PC-3 (cell line): ENCODE data around the gene KLHDC1. TPM values are rescaled to one million over a fixed set of nuclear protein-coding genes. Genes with fewer than 3 reads are reported as not detected.
"Not testable (repeated sequence)": the region's sequence is repeated elsewhere in the genome, so short reads cannot be mapped to it uniquely, and the experiment has no call there.

ENCODE experiments used
- ATAC-seq: fragments of 200-7000 bp; cut with Tn5 transposase; 2 replicates; pipeline ENCODE4 v1.9.1; 2020; ENCODE audit warnings: mild to moderate bottlenecking, moderate library complexity
- BruUV-seq: library from RNA; stranded (reverse); fragments of 400-500 nt; replicated peaks from 2 replicates; lab custom pipeline; 2021; lab: Mats Ljungman, UMichigan
- CTCF ChIA-PET: fragments of 300-600 bp; sonication (Branson Sonifier 250); formaldehyde crosslinking; loops from one replicate; lab custom pipeline; 2022; ENCODE audit warnings: antibody characterized with exemption; lab: Charles Lee
- POLR2A ChIA-PET: fragments of 300-600 bp; sonication (Branson Sonifier 250); formaldehyde crosslinking; loops from one replicate; lab custom pipeline; 2022; ENCODE audit warnings: antibody characterized with exemption; ENCODE audit not compliant: unreplicated experiment; lab: Charles Lee
- DNase-seq: peaks from one replicate; pipeline ENCODE4 v3.0.0-alpha.2; 2015
- H2AFZ ChIP-seq: fragments of 300-600 bp; sonication (generic); 2 replicates; pipeline ENCODE4 v1.6.0; 2016; ENCODE audit warnings: antibody characterized with exemption, low read length
- H3F3A ChIP-seq: fragments of 300-600 bp; sonication (generic); one replicate; pipeline ENCODE4 v1.6.0; 2017; ENCODE audit warnings: antibody characterized with exemption, low read length, control low read depth, mild to moderate bottlenecking; ENCODE audit not compliant: unreplicated experiment
- H3K27ac ChIP-seq: fragments of 300-600 bp; sonication (generic); 2 replicates; pipeline ENCODE4 v1.5.1; 2016; ENCODE audit warnings: mild to moderate bottlenecking, low read length
- H3K27me3 ChIP-seq: fragments of 300-600 bp; sonication (generic); 2 replicates; pipeline ENCODE4 v1.6.1; 2016; ENCODE audit warnings: low read length, mixed read lengths
- H3K36me3 ChIP-seq: fragments of 300-600 bp; sonication (generic); 2 replicates; pipeline ENCODE4 v1.6.1; 2016; ENCODE audit warnings: low read depth, mixed run types, low read length, mixed read lengths
- H3K4me1 ChIP-seq: fragments of 300-600 bp; sonication (generic); 2 replicates; pipeline ENCODE4 v1.5.1; 2016; ENCODE audit warnings: low read length; ENCODE audit not compliant: insufficient read depth
- H3K4me2 ChIP-seq: fragments of 300-600 bp; sonication (generic); 2 replicates; pipeline ENCODE4 v1.6.0; 2016; ENCODE audit warnings: low read length
- H3K4me3 ChIP-seq: fragments of 300-600 bp; sonication (generic); 2 replicates; pipeline ENCODE4 v1.5.1; 2016; ENCODE audit warnings: mild to moderate bottlenecking, low read length, mixed read lengths
- H3K79me2 ChIP-seq: fragments of 300-600 bp; sonication (generic); 2 replicates; pipeline ENCODE4 v1.6.1; 2017; ENCODE audit warnings: low read length, mixed read lengths
- H3K9ac ChIP-seq: fragments of 300-600 bp; sonication (generic); 2 replicates; pipeline ENCODE4 v1.6.0; 2016; ENCODE audit warnings: mild to moderate bottlenecking, low read length
- H3K9me2 ChIP-seq: fragments of 300-600 bp; sonication (generic); replicated peaks from 2 replicates; pipeline ENCODE4 v1.6.1; 2016; ENCODE audit warnings: mixed run types, low read length, mixed read lengths
- H3K9me3 ChIP-seq: fragments of 300-600 bp; sonication (generic); 2 replicates; pipeline ENCODE4 v1.6.1; 2016; ENCODE audit warnings: low read length, mixed read lengths
- H4K20me1 ChIP-seq: fragments of 300-600 bp; sonication (generic); 2 replicates; pipeline ENCODE4 v1.6.1; 2016; ENCODE audit warnings: low read length, mixed read lengths
- EZH2 ChIP-seq: fragments of 300-600 bp; sonication (generic); IDR thresholded peaks from one replicate; pipeline ENCODE4 v1.6.1; 2017; ENCODE audit warnings: antibody characterized with exemption, mild to moderate bottlenecking, low read length; ENCODE audit not compliant: unreplicated experiment
- EZH2phosphoT487 ChIP-seq: fragments of 300-600 bp; sonication (generic); IDR thresholded peaks from 2 replicates; pipeline ENCODE4 v1.6.1; 2018; ENCODE audit warnings: mild to moderate bottlenecking, antibody characterized with exemption, low read length, borderline replicate concordance
- intact Hi-C: fragments of 100-400 bp; cut with micrococcal nuclease; formaldehyde crosslinking; loops from 2 replicates; pipeline ENCODE4 v1.9.0; 2023
- total RNA-seq: library from RNA; depleted of rRNA; stranded (reverse); fragments of >200 nt; gene quantifications from 2 replicates; pipeline ENCODE4 v1.2.3, GENCODE V29; 2014
- TF ChIP-seq, protein P1 (sequence below): fragments of 300-600 bp; sonication (generic); conservative IDR thresholded peaks from 2 replicates; pipeline ENCODE4 v1.5.1; 2017; ENCODE audit warnings: antibody characterized with exemption, low read depth, mild to moderate bottlenecking, low read length

Gene KLHDC1
- total RNA-seq, 1 experiment from 2014 or later: 0.07 TPM

DNA sequence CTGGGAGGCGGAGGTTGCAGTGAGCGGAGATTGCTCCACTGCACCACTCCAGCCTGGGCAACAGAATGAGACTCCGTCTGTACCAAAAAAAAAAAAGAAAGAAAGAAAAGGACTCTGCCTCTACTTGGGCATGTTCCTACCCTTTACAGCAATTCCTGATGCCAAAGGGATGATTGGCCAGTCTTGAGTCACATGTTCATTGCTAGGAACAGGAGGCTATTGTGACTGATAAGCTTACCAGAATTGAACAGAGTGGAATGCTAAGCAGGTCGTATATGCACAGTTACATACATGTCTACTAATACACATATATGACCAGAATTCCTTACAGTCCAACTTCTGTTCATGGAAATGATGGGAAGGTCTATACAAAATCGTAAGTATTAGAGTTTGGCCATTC is 34.3 kb downstream of the KLHDC1 start:
- H4K20me1 ChIP-seq: no peaks in the 10 kb centered on the region
- no peak overlapping the region for H3K4me2 ChIP-seq
- no peak overlapping the region for H2AFZ ChIP-seq
- H3F3A ChIP-seq: no peaks in the 10 kb centered on the region
- POLR2A ChIA-PET: no interaction called here
- no peak overlapping the region for H3K9ac ChIP-seq
- H3K27ac ChIP-seq: no peak overlapping the region
- H3K4me1 ChIP-seq: no peaks in the 10 kb centered on the region
- no TSS peak for BruUV-seq
- no peaks in the 10 kb centered on the region for H3K27me3 ChIP-seq
- H3K9me3 ChIP-seq: no peaks in the 10 kb centered on the region
- CTCF ChIA-PET: no interaction called here
- TF ChIP-seq EZH2phosphoT487: no peak
- TF ChIP-seq, protein P1, sequence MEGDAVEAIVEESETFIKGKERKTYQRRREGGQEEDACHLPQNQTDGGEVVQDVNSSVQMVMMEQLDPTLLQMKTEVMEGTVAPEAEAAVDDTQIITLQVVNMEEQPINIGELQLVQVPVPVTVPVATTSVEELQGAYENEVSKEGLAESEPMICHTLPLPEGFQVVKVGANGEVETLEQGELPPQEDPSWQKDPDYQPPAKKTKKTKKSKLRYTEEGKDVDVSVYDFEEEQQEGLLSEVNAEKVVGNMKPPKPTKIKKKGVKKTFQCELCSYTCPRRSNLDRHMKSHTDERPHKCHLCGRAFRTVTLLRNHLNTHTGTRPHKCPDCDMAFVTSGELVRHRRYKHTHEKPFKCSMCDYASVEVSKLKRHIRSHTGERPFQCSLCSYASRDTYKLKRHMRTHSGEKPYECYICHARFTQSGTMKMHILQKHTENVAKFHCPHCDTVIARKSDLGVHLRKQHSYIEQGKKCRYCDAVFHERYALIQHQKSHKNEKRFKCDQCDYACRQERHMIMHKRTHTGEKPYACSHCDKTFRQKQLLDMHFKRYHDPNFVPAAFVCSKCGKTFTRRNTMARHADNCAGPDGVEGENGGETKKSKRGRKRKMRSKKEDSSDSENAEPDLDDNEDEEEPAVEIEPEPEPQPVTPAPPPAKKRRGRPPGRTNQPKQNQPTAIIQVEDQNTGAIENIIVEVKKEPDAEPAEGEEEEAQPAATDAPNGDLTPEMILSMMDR: no peak
- TF ChIP-seq EZH2: no peak
- no peaks in the 10 kb centered on the region for H3K36me3 ChIP-seq
- intact Hi-C loops: no loop called here
- no peaks in the 10 kb centered on the region for H3K79me2 ChIP-seq
- no peaks in the 10 kb centered on the region for H3K9me2 ChIP-seq
- no peak for ATAC-seq
- H3K4me3 ChIP-seq: no peak overlapping the region
- DNase-seq: no peak

DNA sequence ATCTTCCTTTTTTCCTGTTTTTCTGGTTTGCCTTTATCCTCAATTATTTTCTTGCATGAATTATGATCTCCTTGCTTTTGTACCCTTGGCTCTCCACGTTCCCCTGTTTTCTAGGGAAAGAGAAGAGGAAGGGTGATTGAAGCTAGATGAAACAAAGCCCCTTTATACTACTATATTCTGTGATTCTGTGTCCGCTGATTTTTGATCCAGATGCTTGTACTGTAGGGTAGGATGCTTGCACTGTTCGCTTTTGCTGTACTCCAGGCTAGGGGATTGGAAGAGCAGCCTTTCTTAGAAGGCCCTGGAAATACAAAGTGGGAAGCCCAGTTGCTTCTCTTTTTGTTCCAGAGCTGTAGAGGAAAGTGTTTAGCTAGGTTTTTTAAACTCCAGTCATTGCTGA is 40.0 kb downstream of the KLHDC1 start:
- POLR2A ChIA-PET: no interaction called here
- H3K4me3 ChIP-seq: no peak overlapping the region
- intact Hi-C loops: no loop called here
- no peaks in the 10 kb centered on the region for H3K4me1 ChIP-seq
- no peak for DNase-seq
- TF ChIP-seq EZH2: no peak
- TF ChIP-seq EZH2phosphoT487: no peak
- TF ChIP-seq, protein P1: no peak
- no peak overlapping the region for H3K27ac ChIP-seq
- H2AFZ ChIP-seq: no peak overlapping the region
- no peaks in the 10 kb centered on the region for H4K20me1 ChIP-seq
- H3K27me3 ChIP-seq: no peaks in the 10 kb centered on the region
- H3F3A ChIP-seq: no peaks in the 10 kb centered on the region
- no peaks in the 10 kb centered on the region for H3K79me2 ChIP-seq
- H3K9me2 ChIP-seq: no peaks in the 10 kb centered on the region
- H3K36me3 ChIP-seq: no peaks in the 10 kb centered on the region
- no peaks in the 10 kb centered on the region for H3K9me3 ChIP-seq
- CTCF ChIA-PET: no interaction called here
- no peak for ATAC-seq
- BruUV-seq: no TSS peak
- no peak overlapping the region for H3K9ac ChIP-seq
- no peak overlapping the region for H3K4me2 ChIP-seq

DNA sequence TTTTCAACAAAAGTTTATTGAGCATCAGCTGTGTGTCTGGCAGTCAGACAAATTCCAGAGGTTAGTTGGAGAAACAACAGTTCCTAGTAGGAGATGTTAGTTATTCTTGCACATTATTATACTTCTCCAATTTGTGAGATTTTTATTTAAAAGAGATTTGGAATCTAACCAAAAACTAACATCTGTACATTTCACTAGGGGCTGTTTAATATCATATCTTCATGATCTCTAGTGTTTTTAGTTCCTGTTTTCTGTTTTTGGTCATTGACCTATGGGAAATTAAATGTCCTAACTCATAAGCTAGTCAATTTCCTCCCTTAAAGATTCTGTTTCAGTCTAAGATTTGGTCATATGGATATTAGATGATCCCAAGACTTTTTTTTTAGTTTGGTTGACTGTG is 40.9 kb downstream of the KLHDC1 start:
- no peaks in the 10 kb centered on the region for H3F3A ChIP-seq
- ChIA-PET CTCF (no interaction called here), POLR2A (no interaction called here)
- no peaks in the 10 kb centered on the region for H3K36me3 ChIP-seq
- no peaks in the 10 kb centered on the region for H3K79me2 ChIP-seq
- no TSS peak for BruUV-seq
- no peaks in the 10 kb centered on the region for H3K27me3 ChIP-seq
- no peaks in the 10 kb centered on the region for H4K20me1 ChIP-seq
- TF ChIP-seq, protein P1: no peak
- TF ChIP-seq EZH2phosphoT487 (no peak), EZH2 (no peak)
- H3K9ac ChIP-seq: no peak overlapping the region
- no peaks in the 10 kb centered on the region for H3K9me3 ChIP-seq
- intact Hi-C loops: no loop called here
- no peak overlapping the region for H3K4me3 ChIP-seq
- DNase-seq (no peak), ATAC-seq (no peak)
- H2AFZ ChIP-seq: no peak overlapping the region
- H3K4me2 ChIP-seq: no peak overlapping the region
- H3K27ac ChIP-seq: no peak overlapping the region
- H3K9me2 ChIP-seq: no peaks in the 10 kb centered on the region
- no peaks in the 10 kb centered on the region for H3K4me1 ChIP-seq

DNA sequence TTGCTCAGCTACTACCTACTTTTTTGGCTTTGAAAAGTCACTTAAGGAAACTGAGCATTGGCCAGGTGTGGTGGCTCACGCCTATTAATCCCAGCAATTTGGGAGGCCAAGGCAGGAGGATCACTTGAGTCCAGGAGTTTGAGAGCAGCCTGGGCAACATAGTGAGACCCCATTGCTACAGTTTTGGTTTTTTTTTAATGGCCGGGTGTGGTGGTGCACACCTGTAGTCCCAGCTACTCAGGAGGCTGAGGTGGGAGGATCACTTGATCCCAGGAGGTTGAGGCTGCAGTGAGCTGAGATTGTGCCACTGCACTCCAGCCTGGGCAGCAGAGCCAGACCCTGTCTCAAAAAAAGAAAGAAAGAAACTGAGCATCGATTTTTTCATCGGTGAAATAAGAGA is 42.7 kb downstream of the KLHDC1 start:
- H3K9me3 ChIP-seq, H3K27me3 ChIP-seq, H4K20me1 ChIP-seq, H3K36me3 ChIP-seq, H3K27ac ChIP-seq, H3F3A ChIP-seq, H3K9ac ChIP-seq, ATAC-seq, intact Hi-C loops, H2AFZ ChIP-seq, H3K4me2 ChIP-seq, H3K4me3 ChIP-seq, BruUV-seq, H3K4me1 ChIP-seq, H3K79me2 ChIP-seq, H3K9me2 ChIP-seq, DNase-seq: not testable (repeated sequence)
- POLR2A ChIA-PET: interaction anchor here (0.7 kb wide), 1 partner anchor 102 kb away, joined by 5 read pairs; no protein-coding TSS in a partner anchor
- CTCF ChIA-PET: interaction anchor here (0.7 kb wide), 1 partner anchor 582 kb away, joined by 3 read pairs; no protein-coding TSS in a partner anchor
